ENCODE measurements around the gene GGTLC1. TPM values are rescaled to one million over a fixed set of nuclear protein-coding genes. Genes with fewer than 3 reads are reported as not detected.

The GGTLC1 gene
- total and polyA plus RNA-seq, 2 experiments from 2014 or later: not detected

DNA sequence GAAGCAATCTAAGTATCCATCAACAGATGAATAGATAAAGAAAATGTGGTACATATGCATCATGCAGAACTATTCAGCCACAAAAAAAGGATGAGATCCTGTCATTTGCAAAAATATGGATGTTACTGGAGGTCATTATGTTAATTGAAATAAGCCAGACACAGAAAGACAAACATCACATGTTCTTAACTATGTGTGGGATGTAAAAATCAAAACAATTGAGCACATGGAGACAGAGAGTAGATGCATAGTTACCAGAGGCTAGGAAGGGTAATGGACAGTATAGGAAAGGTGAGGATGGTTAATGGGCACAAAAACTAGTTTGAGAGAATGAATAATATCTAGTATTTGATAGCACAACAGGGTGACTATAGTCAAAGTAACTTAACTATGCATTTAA is 26.3 kb downstream of the GGTLC1 start (continued):
- TF ChIP-seq, protein P1, sequence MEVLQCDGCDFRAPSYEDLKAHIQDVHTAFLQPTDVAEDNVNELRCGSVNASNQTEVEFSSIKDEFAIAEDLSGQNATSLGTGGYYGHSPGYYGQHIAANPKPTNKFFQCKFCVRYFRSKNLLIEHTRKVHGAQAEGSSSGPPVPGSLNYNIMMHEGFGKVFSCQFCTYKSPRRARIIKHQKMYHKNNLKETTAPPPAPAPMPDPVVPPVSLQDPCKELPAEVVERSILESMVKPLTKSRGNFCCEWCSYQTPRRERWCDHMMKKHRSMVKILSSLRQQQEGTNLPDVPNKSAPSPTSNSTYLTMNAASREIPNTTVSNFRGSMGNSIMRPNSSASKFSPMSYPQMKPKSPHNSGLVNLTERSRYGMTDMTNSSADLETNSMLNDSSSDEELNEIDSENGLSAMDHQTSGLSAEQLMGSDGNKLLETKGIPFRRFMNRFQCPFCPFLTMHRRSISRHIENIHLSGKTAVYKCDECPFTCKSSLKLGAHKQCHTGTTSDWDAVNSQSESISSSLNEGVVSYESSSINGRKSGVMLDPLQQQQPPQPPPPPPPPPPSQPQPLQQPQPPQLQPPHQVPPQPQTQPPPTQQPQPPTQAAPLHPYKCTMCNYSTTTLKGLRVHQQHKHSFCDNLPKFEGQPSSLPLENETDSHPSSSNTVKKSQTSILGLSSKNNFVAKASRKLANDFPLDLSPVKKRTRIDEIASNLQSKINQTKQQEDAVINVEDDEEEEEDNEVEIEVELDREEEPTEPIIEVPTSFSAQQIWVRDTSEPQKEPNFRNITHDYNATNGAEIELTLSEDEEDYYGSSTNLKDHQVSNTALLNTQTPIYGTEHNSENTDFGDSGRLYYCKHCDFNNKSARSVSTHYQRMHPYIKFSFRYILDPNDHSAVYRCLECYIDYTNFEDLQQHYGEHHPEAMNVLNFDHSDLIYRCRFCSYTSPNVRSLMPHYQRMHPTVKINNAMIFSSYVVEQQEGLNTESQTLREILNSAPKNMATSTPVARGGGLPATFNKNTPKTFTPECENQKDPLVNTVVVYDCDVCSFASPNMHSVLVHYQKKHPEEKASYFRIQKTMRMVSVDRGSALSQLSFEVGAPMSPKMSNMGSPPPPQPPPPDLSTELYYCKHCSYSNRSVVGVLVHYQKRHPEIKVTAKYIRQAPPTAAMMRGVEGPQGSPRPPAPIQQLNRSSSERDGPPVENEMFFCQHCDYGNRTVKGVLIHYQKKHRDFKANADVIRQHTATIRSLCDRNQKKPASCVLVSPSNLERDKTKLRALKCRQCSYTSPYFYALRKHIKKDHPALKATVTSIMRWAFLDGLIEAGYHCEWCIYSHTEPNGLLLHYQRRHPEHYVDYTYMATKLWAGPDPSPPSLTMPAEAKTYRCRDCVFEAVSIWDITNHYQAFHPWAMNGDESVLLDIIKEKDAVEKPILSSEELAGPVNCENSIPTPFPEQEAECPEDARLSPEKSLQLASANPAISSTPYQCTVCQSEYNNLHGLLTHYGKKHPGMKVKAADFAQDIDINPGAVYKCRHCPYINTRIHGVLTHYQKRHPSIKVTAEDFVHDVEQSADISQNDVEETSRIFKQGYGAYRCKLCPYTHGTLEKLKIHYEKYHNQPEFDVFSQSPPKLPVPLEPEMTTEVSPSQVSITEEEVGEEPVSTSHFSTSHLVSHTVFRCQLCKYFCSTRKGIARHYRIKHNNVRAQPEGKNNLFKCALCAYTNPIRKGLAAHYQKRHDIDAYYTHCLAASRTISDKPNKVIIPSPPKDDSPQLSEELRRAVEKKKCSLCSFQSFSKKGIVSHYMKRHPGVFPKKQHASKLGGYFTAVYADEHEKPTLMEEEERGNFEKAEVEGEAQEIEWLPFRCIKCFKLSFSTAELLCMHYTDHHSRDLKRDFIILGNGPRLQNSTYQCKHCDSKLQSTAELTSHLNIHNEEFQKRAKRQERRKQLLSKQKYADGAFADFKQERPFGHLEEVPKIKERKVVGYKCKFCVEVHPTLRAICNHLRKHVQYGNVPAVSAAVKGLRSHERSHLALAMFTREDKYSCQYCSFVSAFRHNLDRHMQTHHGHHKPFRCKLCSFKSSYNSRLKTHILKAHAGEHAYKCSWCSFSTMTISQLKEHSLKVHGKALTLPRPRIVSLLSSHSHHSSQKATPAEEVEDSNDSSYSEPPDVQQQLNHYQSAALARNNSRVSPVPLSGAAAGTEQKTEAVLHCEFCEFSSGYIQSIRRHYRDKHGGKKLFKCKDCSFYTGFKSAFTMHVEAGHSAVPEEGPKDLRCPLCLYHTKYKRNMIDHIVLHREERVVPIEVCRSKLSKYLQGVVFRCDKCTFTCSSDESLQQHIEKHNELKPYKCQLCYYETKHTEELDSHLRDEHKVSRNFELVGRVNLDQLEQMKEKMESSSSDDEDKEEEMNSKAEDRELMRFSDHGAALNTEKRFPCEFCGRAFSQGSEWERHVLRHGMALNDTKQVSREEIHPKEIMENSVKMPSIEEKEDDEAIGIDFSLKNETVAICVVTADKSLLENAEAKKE (CRISPR knock-in tag; IDR thresholded peaks at IDR 0.05): no peak
- TF ChIP-seq, protein P2, sequence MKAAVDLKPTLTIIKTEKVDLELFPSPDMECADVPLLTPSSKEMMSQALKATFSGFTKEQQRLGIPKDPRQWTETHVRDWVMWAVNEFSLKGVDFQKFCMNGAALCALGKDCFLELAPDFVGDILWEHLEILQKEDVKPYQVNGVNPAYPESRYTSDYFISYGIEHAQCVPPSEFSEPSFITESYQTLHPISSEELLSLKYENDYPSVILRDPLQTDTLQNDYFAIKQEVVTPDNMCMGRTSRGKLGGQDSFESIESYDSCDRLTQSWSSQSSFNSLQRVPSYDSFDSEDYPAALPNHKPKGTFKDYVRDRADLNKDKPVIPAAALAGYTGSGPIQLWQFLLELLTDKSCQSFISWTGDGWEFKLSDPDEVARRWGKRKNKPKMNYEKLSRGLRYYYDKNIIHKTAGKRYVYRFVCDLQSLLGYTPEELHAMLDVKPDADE (IDR thresholded peaks at IDR 0.05): no peak
- no peak for TF ChIP-seq POLR2AphosphoS5 (IDR thresholded peaks at IDR 0.05; ENCODE audit: low read depth)
- TF ChIP-seq STAT1 (IDR thresholded peaks at IDR 0.05; ENCODE audit: unreplicated experiment): no peak
- TF ChIP-seq ZNF331 (CRISPR knock-in tag; IDR thresholded peaks at IDR 0.05; ENCODE audit: low read depth): no peak
- TF ChIP-seq EZH2 (IDR thresholded peaks at IDR 0.05; ENCODE audit: low read depth, unreplicated experiment): no peak
- no peak for TF ChIP-seq CREB1 (CRISPR knock-in tag; IDR thresholded peaks at IDR 0.05; ENCODE audit: low read depth)

- Histone ChIP-seq H3K36me3 (ENCODE audit: insufficient read depth) (no peaks in the 10 kb centered on the region), H3K27ac (ENCODE audit: low read depth) (no peak overlapping the region), H3K4me3 (no peak overlapping the region), H4K20me1 (replicated peaks; ENCODE audit: insufficient read depth) (no peaks in the 10 kb centered on the region), H3K4me1 (ENCODE audit: insufficient read depth) (peaks cover 15% of the 10 kb centered on the region), H3F3A (replicated peaks; ENCODE audit: low read depth) (no peaks in the 10 kb centered on the region), H3K9me2 (ENCODE audit: insufficient read depth) (no peaks in the 10 kb centered on the region), H2AFZ (no peak overlapping the region), H3K27me3 (ENCODE audit: insufficient read depth) (no peaks in the 10 kb centered on the region), H3K79me2 (replicated peaks; ENCODE audit: insufficient read depth) (no peaks in the 10 kb centered on the region), H3K4me2 (no peak overlapping the region)
- H3K4me3 Mint-ChIP-seq: no peak overlapping the region
- no peak for ATAC-seq
- no peak overlapping the region for H3K27ac Mint-ChIP-seq
- no peak for DNase-seq (ENCODE audit: low spot score)
- H3K36me3 Mint-ChIP-seq (ENCODE audit: low read depth): peaks cover 12% of the 10 kb centered on the region
- H3K27me3 Mint-ChIP-seq (ENCODE audit: insufficient read depth, low read depth, poor library complexity): peaks cover 3% of the 10 kb centered on the region
- peaks cover 27% of the 10 kb centered on the region for H3K9me3 Mint-ChIP-seq
- H3K4me1 Mint-ChIP-seq: peaks cover 23% of the 10 kb centered on the region
- TF ChIP-seq JUNB (IDR thresholded peaks at IDR 0.05; ENCODE audit: unreplicated experiment): no peak
- no peak for TF ChIP-seq CREB1 (CRISPR knock-in tag; IDR thresholded peaks at IDR 0.05; ENCODE audit: low read depth)
- TF ChIP-seq ZNF331 (CRISPR knock-in tag; IDR thresholded peaks at IDR 0.05; ENCODE audit: low read depth): no peak
- no peak for TF ChIP-seq EZH2phosphoT487 (IDR thresholded peaks at IDR 0.05; ENCODE audit: unreplicated experiment)
- TF ChIP-seq NANOG (IDR thresholded peaks at IDR 0.05; ENCODE audit: borderline replicate concordance): no peak
- no peak for TF ChIP-seq CTCF (conservative IDR thresholded peaks at IDR 0.05; ENCODE audit: low read depth in 2 of 2)
Observed at GRCh38 chr20:23959054-23959453, 29.5 kb downstream of the GGTLC1 start.
